ENCODE measurements around the gene KIF3B. TPM values are rescaled to one million over a fixed set of nuclear protein-coding genes. Genes with fewer than 3 reads are reported as not detected.

Gene KIF3B
- polyA plus RNA-seq (2014; cell fraction: cytosol; rRNA removed), result 11.5 and 11.9 TPM in 2 replicates
- polyA plus RNA-seq (2014; cell fraction: nucleus; rRNA removed), result 3.7 and 5.4 TPM in 2 replicates

- peak; percentile 90 for DNase-seq (ENCODE audit: low spot score)
Observed at GRCh38 chr20:32277361-32278198, at the start of gene KIF3B. Gene KIF3B, plus strand, starts transcription at chr20:32277651. Its CDS starts 32,127 bp downstream, at chr20:32309778.

GRCh38 chr20:32227744-32228688 lies 49.4 kb upstream of the KIF3B start:
- no peak for DNase-seq (ENCODE audit: low spot score)

GRCh38 chr20:32229251-32229747 lies 48.2 kb upstream of the KIF3B start:
- DNase-seq (ENCODE audit: low spot score), result no peak

- no peak for DNase-seq (ENCODE audit: low spot score)
Observed at GRCh38 chr20:32230707-32231106, 46.7 kb upstream of the KIF3B start.

GRCh38 chr20:32231245-32231644 lies 46.2 kb upstream of the KIF3B start:
- DNase-seq (ENCODE audit: low spot score), result no peak

- no peak for DNase-seq (ENCODE audit: low spot score)
Observed at GRCh38 chr20:32231847-32232246, 45.6 kb upstream of the KIF3B start.

GRCh38 chr20:32232326-32232886 lies 45.0 kb upstream of the KIF3B start:
- no peak for DNase-seq (ENCODE audit: low spot score)

GRCh38 chr20:32233286-32233685 lies 44.2 kb upstream of the KIF3B start:
- DNase-seq (ENCODE audit: low spot score), result no peak

- DNase-seq (ENCODE audit: low spot score), result no peak
Observed at GRCh38 chr20:32234135-32234808, 43.2 kb upstream of the KIF3B start.

- DNase-seq (ENCODE audit: low spot score), result no peak
Observed at GRCh38 chr20:32235331-32236047, 42.0 kb upstream of the KIF3B start.

GRCh38 chr20:32236048-32236533 lies 41.4 kb upstream of the KIF3B start:
- no peak for DNase-seq (ENCODE audit: low spot score)

- DNase-seq (ENCODE audit: low spot score), result no peak
Observed at GRCh38 chr20:32236819-32237218, 40.6 kb upstream of the KIF3B start.

- DNase-seq (ENCODE audit: low spot score), result no peak
Observed at GRCh38 chr20:32237419-32237818, 40.0 kb upstream of the KIF3B start.

GRCh38 chr20:32238483-32239425 lies 38.7 kb upstream of the KIF3B start:
- no peak for DNase-seq (ENCODE audit: low spot score)

GRCh38 chr20:32240205-32240604 lies 37.2 kb upstream of the KIF3B start:
- DNase-seq (ENCODE audit: low spot score), result no peak

- peak; percentile 29 for DNase-seq (ENCODE audit: low spot score)
Observed at GRCh38 chr20:32241807-32242206, 35.6 kb upstream of the KIF3B start.

- DNase-seq (ENCODE audit: low spot score), result no peak
Observed at GRCh38 chr20:32244150-32244823, 33.2 kb upstream of the KIF3B start.

GRCh38 chr20:32244959-32245358 lies 32.5 kb upstream of the KIF3B start:
- DNase-seq (ENCODE audit: low spot score), result no peak

Data from SK-N-DZ (cell line).